BJ (cell line): Measurements from ENCODE around the gene RNU5B-1. TPM values are rescaled to one million over a fixed set of nuclear protein-coding genes. Genes with fewer than 3 reads are reported as not detected.

Experiments
- CTCF ChIA-PET: fragments of 350-600 bp; formaldehyde crosslinking; extraction: SDS; loops from one replicate; lab custom pipeline; 2021; ENCODE audit warnings: antibody characterized with exemption, inconsistent platforms; lab: Yijun Ruan, JAX
- POLR2A ChIA-PET: fragments of 300-600 bp; sonication (Branson Sonifier 250); formaldehyde crosslinking; extraction: SDS; loops from one replicate; lab custom pipeline; 2021; ENCODE audit warnings: antibody characterized with exemption; lab: Charles Lee
- DNase-seq: peaks from one replicate; pipeline ENCODE4 v3.0.0-alpha.2; 2011; ENCODE audit warnings: low read depth
- H3K27me3 ChIP-seq: 2 replicates; pipeline ENCODE4 v1.6.0; 2011; ENCODE audit warnings: low read length; ENCODE audit not compliant: control insufficient read depth, insufficient read depth
- H3K36me3 ChIP-seq: 2 replicates; pipeline ENCODE4 v1.5.1; 2011; ENCODE audit warnings: low read length; ENCODE audit not compliant: control insufficient read depth, insufficient read depth
- H3K4me3 ChIP-seq: 2 replicates; pipeline ENCODE4 v1.5.1; 2011; ENCODE audit warnings: low read depth, mild to moderate bottlenecking, control low read depth, low read length
- CTCF ChIP-seq: IDR thresholded peaks from 2 replicates; pipeline ENCODE4 v1.5.1; 2011; ENCODE audit warnings: low read depth, mild to moderate bottlenecking, control low read depth, inconsistent platforms, low read length, moderate library complexity; ENCODE audit not compliant: insufficient read depth
- polyA plus RNA-seq: library from polyadenylated mRNA; depleted of rRNA; stranded (reverse); fragments of >200 nt; gene quantifications from 2 replicates; pipeline ENCODE4 v1.2.3, GENCODE V29; 2011

The RNU5B-1 gene
- polyA plus RNA-seq, 1 experiment: not detected

GRCh38 chr15:65330934-65331645 is 26.6 kb downstream of the RNU5B-1 start:
- no peak for TF ChIP-seq CTCF
- H3K4me3 ChIP-seq: no peak overlapping the region
- peaks cover 4% of the 10 kb centered on the region for H3K27me3 ChIP-seq
- CTCF ChIA-PET: interaction anchor here (1.8 to 20.2 kb wide), 2 partner anchors 12 to 55 kb away, joined by 6 to 454 read pairs; partner anchors contain the start of gene IGDCC3
- DNase-seq: no peak
- POLR2A ChIA-PET: no interaction called here
- H3K36me3 ChIP-seq: no peaks in the 10 kb centered on the region

GRCh38 chr15:65331811-65332210 is 27.3 kb downstream of the RNU5B-1 start:
- Histone ChIP-seq H3K36me3 (no peaks in the 10 kb centered on the region), H3K4me3 (no peak overlapping the region), H3K27me3 (peaks cover 9% of the 10 kb centered on the region)
- no peak for DNase-seq
- ChIA-PET POLR2A (no interaction called here), CTCF (interaction anchor here (20.2 kb wide), 1 partner anchor 54 kb away, joined by 454 read pairs; the partner anchor contains the start of gene IGDCC3)
- TF ChIP-seq CTCF: no peak

GRCh38 chr15:65332391-65333147 is 28.1 kb downstream of the RNU5B-1 start:
- H3K27me3 ChIP-seq: peaks cover 11% of the 10 kb centered on the region
- no peak for DNase-seq
- no peak for TF ChIP-seq CTCF
- H3K4me3 ChIP-seq: no peak overlapping the region
- CTCF ChIA-PET: interaction anchor here (20.2 kb wide), 1 partner anchor 53 kb away, joined by 454 read pairs; the partner anchor contains the start of gene IGDCC3
- no peaks in the 10 kb centered on the region for H3K36me3 ChIP-seq
- POLR2A ChIA-PET: no interaction called here

- ChIA-PET CTCF (no interaction called here), POLR2A (no interaction called here)
- H3K4me3 ChIP-seq: no peak overlapping the region
- peaks cover 14% of the 10 kb centered on the region for H3K27me3 ChIP-seq
- DNase-seq: no peak
- TF ChIP-seq CTCF: no peak
- H3K36me3 ChIP-seq: no peaks in the 10 kb centered on the region
Measured at GRCh38 chr15:65333148-65333820, 28.8 kb downstream of the RNU5B-1 start.

GRCh38 chr15:65333856-65334255 is 29.4 kb downstream of the RNU5B-1 start:
- Histone ChIP-seq H3K4me3 (no peak overlapping the region), H3K36me3 (no peaks in the 10 kb centered on the region), H3K27me3 (peaks cover 15% of the 10 kb centered on the region)
- POLR2A ChIA-PET: no interaction called here
- CTCF ChIA-PET: no interaction called here
- no peak for TF ChIP-seq CTCF
- DNase-seq: no peak
